ENCODE data around the gene UBXN7.

Gene UBXN7

GRCh38 chr3:196336319-196337145 lies 95.7 kb downstream of the UBXN7 start:
- no peak overlapping the region for H3K9ac ChIP-seq (ENCODE audit: insufficient read length)
- H3K36me3 ChIP-seq (ENCODE audit: insufficient read depth, low read length), result no peaks in the 10 kb centered on the region
- no peak overlapping the region for H3K4me3 ChIP-seq
- no peak overlapping the region for H3K27ac ChIP-seq
- DNase-seq (ENCODE audit: low read depth, low spot score), result no peak
- no peaks in the 10 kb centered on the region for H3K9me3 ChIP-seq (ENCODE audit: low read depth, low read length)
- no peak for TF ChIP-seq EZH2 (IDR thresholded peaks at IDR 0.05)
- no peak for TF ChIP-seq POLR2AphosphoS5 (IDR thresholded peaks at IDR 0.05; ENCODE audit: borderline replicate concordance, low read depth, low read length)
- no peak for TF ChIP-seq FOXP2 (optimal IDR thresholded peaks at IDR 0.05; ENCODE audit: control extremely low read depth, extremely low read length, insufficient read depth)

- DNase-seq (ENCODE audit: low read depth, low spot score), result no peak
- Histone ChIP-seq H3K27ac (no peak overlapping the region), H3K36me3 (ENCODE audit: insufficient read depth, low read length) (no peaks in the 10 kb centered on the region), H3K4me3 (no peak overlapping the region), H3K9me3 (ENCODE audit: low read depth, low read length) (no peaks in the 10 kb centered on the region), H3K9ac (ENCODE audit: insufficient read length) (no peak overlapping the region)
- TF ChIP-seq EZH2 (IDR thresholded peaks at IDR 0.05) (no peak), FOXP2 (optimal IDR thresholded peaks at IDR 0.05; ENCODE audit: control extremely low read depth, extremely low read length, insufficient read depth) (no peak), POLR2AphosphoS5 (IDR thresholded peaks at IDR 0.05; ENCODE audit: borderline replicate concordance, low read depth, low read length) (no peak)
These were observed 96.7 kb downstream of the UBXN7 start for GRCh38 chr3:196335503-196335948.

- no peak overlapping the region for H3K4me3 ChIP-seq
- TF ChIP-seq POLR2AphosphoS5 (IDR thresholded peaks at IDR 0.05; ENCODE audit: borderline replicate concordance, low read depth, low read length) (no peak), EZH2 (IDR thresholded peaks at IDR 0.05) (no peak), FOXP2 (optimal IDR thresholded peaks at IDR 0.05; ENCODE audit: control extremely low read depth, extremely low read length, insufficient read depth) (no peak)
- no peaks in the 10 kb centered on the region for H3K9me3 ChIP-seq (ENCODE audit: low read depth, low read length)
- H3K9ac ChIP-seq (ENCODE audit: insufficient read length), result no peak overlapping the region
- no peaks in the 10 kb centered on the region for H3K36me3 ChIP-seq (ENCODE audit: insufficient read depth, low read length)
- no peak for DNase-seq (ENCODE audit: low read depth, low spot score)
- no peak overlapping the region for H3K27ac ChIP-seq
These were observed 97.2 kb downstream of the UBXN7 start for GRCh38 chr3:196334982-196335381.

- no peak for DNase-seq (ENCODE audit: low read depth, low spot score)
- Histone ChIP-seq H3K4me3 (no peak overlapping the region), H3K9ac (ENCODE audit: insufficient read length) (no peak overlapping the region), H3K27ac (no peak overlapping the region), H3K36me3 (ENCODE audit: insufficient read depth, low read length) (no peaks in the 10 kb centered on the region), H3K9me3 (ENCODE audit: low read depth, low read length) (no peaks in the 10 kb centered on the region)
- no peak for TF ChIP-seq POLR2AphosphoS5 (IDR thresholded peaks at IDR 0.05; ENCODE audit: borderline replicate concordance, low read depth, low read length)
- no peak for TF ChIP-seq FOXP2 (optimal IDR thresholded peaks at IDR 0.05; ENCODE audit: control extremely low read depth, extremely low read length, insufficient read depth)
- TF ChIP-seq EZH2 (IDR thresholded peaks at IDR 0.05), result no peak
These were observed 100.1 kb downstream of the UBXN7 start for GRCh38 chr3:196332168-196332567.

GRCh38 chr3:196327405-196327804 lies 104.8 kb downstream of the UBXN7 start:
- Histone ChIP-seq H3K27ac (no peak overlapping the region), H3K9me3 (ENCODE audit: low read depth, low read length) (no peaks in the 10 kb centered on the region), H3K9ac (ENCODE audit: insufficient read length) (no peak overlapping the region), H3K4me3 (no peak overlapping the region), H3K36me3 (ENCODE audit: insufficient read depth, low read length) (no peaks in the 10 kb centered on the region)
- no peak for TF ChIP-seq FOXP2 (optimal IDR thresholded peaks at IDR 0.05; ENCODE audit: control extremely low read depth, extremely low read length, insufficient read depth)
- TF ChIP-seq EZH2 (IDR thresholded peaks at IDR 0.05), result no peak
- TF ChIP-seq POLR2AphosphoS5 (IDR thresholded peaks at IDR 0.05; ENCODE audit: borderline replicate concordance, low read depth, low read length), result no peak
- DNase-seq (ENCODE audit: low read depth, low spot score), result no peak

GRCh38 chr3:196326936-196327335 lies 105.3 kb downstream of the UBXN7 start:
- Histone ChIP-seq H3K9me3 (ENCODE audit: low read depth, low read length) (no peaks in the 10 kb centered on the region), H3K4me3 (no peak overlapping the region), H3K36me3 (ENCODE audit: insufficient read depth, low read length) (no peaks in the 10 kb centered on the region), H3K9ac (ENCODE audit: insufficient read length) (no peak overlapping the region), H3K27ac (no peak overlapping the region)
- TF ChIP-seq POLR2AphosphoS5 (IDR thresholded peaks at IDR 0.05; ENCODE audit: borderline replicate concordance, low read depth, low read length) (no peak), FOXP2 (optimal IDR thresholded peaks at IDR 0.05; ENCODE audit: control extremely low read depth, extremely low read length, insufficient read depth) (no peak), EZH2 (IDR thresholded peaks at IDR 0.05) (no peak)
- no peak for DNase-seq (ENCODE audit: low read depth, low spot score)

GRCh38 chr3:196323691-196324090 lies 108.5 kb downstream of the UBXN7 start:
- no peak overlapping the region for H3K4me3 ChIP-seq
- no peak overlapping the region for H3K27ac ChIP-seq
- no peaks in the 10 kb centered on the region for H3K9me3 ChIP-seq (ENCODE audit: low read depth, low read length)
- H3K36me3 ChIP-seq (ENCODE audit: insufficient read depth, low read length), result no peaks in the 10 kb centered on the region
- TF ChIP-seq POLR2AphosphoS5 (IDR thresholded peaks at IDR 0.05; ENCODE audit: borderline replicate concordance, low read depth, low read length) (no peak), FOXP2 (optimal IDR thresholded peaks at IDR 0.05; ENCODE audit: control extremely low read depth, extremely low read length, insufficient read depth) (no peak), EZH2 (IDR thresholded peaks at IDR 0.05) (no peak)
- H3K9ac ChIP-seq (ENCODE audit: insufficient read length), result no peak overlapping the region
- no peak for DNase-seq (ENCODE audit: low read depth, low spot score)

GRCh38 chr3:196323016-196323415 lies 109.2 kb downstream of the UBXN7 start:
- Histone ChIP-seq H3K9me3 (ENCODE audit: low read depth, low read length) (no peaks in the 10 kb centered on the region), H3K9ac (ENCODE audit: insufficient read length) (no peak overlapping the region), H3K36me3 (ENCODE audit: insufficient read depth, low read length) (no peaks in the 10 kb centered on the region), H3K4me3 (no peak overlapping the region), H3K27ac (no peak overlapping the region)
- DNase-seq (ENCODE audit: low read depth, low spot score), result no peak
- TF ChIP-seq FOXP2 (optimal IDR thresholded peaks at IDR 0.05; ENCODE audit: control extremely low read depth, extremely low read length, insufficient read depth) (no peak), EZH2 (IDR thresholded peaks at IDR 0.05) (no peak), POLR2AphosphoS5 (IDR thresholded peaks at IDR 0.05; ENCODE audit: borderline replicate concordance, low read depth, low read length) (no peak)

Measured in SK-N-MC (cell line).